Activated CD8-positive, alpha-beta memory T cell treated with anti-CD3 and anti-CD28 coated beads, Interleukin-2, amount 50 U/mL, for 24 hours (primary cell): ENCODE measurements around the gene MAP3K13.

Experiments used
- DNase-seq: peaks from one replicate; pipeline ENCODE4 v3.0.0-alpha.2; 2020; ENCODE audit errors: extremely low read depth

MAP3K13 gene

GRCh38 chr3:185362850-185363661 lies at the start of gene MAP3K13:
Gene MAP3K13 (plus strand): TSS chr3:185363136. CDS start chr3:185428582, 65,446 bp downstream.
- DNase-seq: no peak

GRCh38 chr3:185313693-185314246 lies 49.2 kb upstream of the MAP3K13 start:
- DNase-seq: no peak

- DNase-seq: no peak
Observed at GRCh38 chr3:185316740-185317412, 46.1 kb upstream of the MAP3K13 start.

GRCh38 chr3:185317674-185318073 lies 45.3 kb upstream of the MAP3K13 start:
- DNase-seq: no peak

- no peak for DNase-seq
Observed at GRCh38 chr3:185318141-185318540, 44.8 kb upstream of the MAP3K13 start.

- no peak for DNase-seq
Observed at GRCh38 chr3:185319801-185320200, 43.1 kb upstream of the MAP3K13 start.

- no peak for DNase-seq
Observed at GRCh38 chr3:185320949-185321348, 42.0 kb upstream of the MAP3K13 start.

GRCh38 chr3:185322101-185322719 lies 40.7 kb upstream of the MAP3K13 start:
- no peak for DNase-seq

GRCh38 chr3:185325946-185326791 lies 36.8 kb upstream of the MAP3K13 start:
- no peak for DNase-seq

- DNase-seq: no peak
Observed at GRCh38 chr3:185327062-185327461, 35.9 kb upstream of the MAP3K13 start.

GRCh38 chr3:185328324-185329004 lies 34.5 kb upstream of the MAP3K13 start:
- no peak for DNase-seq

- no peak for DNase-seq
Observed at GRCh38 chr3:185330238-185330637, 32.7 kb upstream of the MAP3K13 start.

- no peak for DNase-seq
Observed at GRCh38 chr3:185330644-185331043, 32.3 kb upstream of the MAP3K13 start.

- DNase-seq: no peak
Observed at GRCh38 chr3:185332026-185332735, 30.8 kb upstream of the MAP3K13 start.

GRCh38 chr3:185335799-185336198 lies 27.1 kb upstream of the MAP3K13 start:
- DNase-seq: no peak

GRCh38 chr3:185337231-185337816 lies 25.6 kb upstream of the MAP3K13 start:
- DNase-seq: no peak

GRCh38 chr3:185339945-185340344 lies 23.0 kb upstream of the MAP3K13 start:
- DNase-seq: no peak

GRCh38 chr3:185340751-185341150 lies 22.2 kb upstream of the MAP3K13 start:
- DNase-seq: no peak

GRCh38 chr3:185341616-185342458 lies 21.1 kb upstream of the MAP3K13 start:
- DNase-seq: no peak
